ENCODE results near the gene LILRA1.
"Not testable (repeated sequence)": the region's sequence is repeated elsewhere in the genome, so short reads cannot be mapped to it uniquely, and the experiment has no call there.

DNA sequence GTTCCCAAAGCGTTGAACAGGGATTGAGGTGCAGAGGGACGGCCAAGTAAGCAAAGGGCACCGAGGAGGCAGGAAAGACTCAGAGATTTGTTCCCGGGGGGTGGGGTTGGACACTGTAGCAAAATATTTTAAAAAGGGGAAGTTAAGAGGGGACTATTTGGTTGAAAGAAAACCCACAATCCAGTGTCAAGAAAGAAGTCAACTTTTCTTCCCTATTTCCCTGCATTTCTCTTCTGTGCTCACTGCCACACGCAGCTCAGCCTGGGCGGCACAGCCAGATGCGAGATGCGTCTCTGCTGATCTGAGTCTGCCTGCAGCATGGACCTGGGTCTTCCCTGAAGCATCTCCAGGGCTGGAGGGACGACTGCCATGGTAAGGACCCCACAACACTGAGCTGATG lies 36.8 kb downstream of the LILRA1 start, which contains the start of gene LILRB1:
- TF ChIP-seq, protein P1, sequence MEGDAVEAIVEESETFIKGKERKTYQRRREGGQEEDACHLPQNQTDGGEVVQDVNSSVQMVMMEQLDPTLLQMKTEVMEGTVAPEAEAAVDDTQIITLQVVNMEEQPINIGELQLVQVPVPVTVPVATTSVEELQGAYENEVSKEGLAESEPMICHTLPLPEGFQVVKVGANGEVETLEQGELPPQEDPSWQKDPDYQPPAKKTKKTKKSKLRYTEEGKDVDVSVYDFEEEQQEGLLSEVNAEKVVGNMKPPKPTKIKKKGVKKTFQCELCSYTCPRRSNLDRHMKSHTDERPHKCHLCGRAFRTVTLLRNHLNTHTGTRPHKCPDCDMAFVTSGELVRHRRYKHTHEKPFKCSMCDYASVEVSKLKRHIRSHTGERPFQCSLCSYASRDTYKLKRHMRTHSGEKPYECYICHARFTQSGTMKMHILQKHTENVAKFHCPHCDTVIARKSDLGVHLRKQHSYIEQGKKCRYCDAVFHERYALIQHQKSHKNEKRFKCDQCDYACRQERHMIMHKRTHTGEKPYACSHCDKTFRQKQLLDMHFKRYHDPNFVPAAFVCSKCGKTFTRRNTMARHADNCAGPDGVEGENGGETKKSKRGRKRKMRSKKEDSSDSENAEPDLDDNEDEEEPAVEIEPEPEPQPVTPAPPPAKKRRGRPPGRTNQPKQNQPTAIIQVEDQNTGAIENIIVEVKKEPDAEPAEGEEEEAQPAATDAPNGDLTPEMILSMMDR (IDR thresholded peaks at IDR 0.05; ENCODE audit: insufficient read depth, low read length, poor library complexity, severe bottlenecking) = not testable (repeated sequence)
- TF ChIP-seq EZH2phosphoT487 (conservative IDR thresholded peaks at IDR 0.05; ENCODE audit: low read length) = not testable (repeated sequence)
